ENCODE measurements around the gene CDC42BPA.

The CDC42BPA gene

DNA sequence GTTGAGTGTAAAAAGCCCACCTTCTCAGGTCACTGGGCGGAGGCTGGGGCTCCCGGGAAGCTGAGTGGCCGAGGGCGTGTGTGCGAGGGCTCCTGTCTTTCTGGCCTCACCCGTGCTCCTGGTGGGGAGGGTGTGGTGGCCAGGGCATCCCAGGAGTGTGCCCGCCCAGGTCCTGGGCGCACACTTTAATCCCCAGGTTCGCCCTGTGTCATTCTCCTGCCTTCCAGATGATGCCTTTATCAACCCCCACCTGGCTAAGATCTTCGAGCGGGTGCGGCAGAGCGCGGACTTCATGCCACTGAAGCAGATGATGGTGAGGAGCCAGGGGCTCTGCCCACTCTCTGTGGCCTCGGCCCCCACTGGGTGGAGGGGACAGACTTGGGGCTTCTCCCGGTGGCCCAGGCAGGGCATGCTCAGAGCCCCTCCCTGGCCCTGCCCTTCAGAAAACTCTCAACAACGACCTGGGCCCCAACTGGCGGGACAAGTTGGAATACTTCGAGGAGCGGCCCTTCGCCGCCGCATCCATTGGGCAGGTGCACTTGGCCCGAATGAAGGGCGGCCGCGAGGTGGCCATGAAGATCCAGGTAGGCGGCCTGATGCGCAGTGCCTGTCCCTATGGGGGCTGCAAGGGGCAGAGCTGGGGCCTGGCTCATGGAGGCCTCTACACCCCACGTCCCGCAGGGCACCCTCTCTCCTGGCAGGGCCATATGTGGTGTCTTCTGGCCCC, 335.7 kb downstream of the CDC42BPA start:
- TF ChIP-seq, protein P1, sequence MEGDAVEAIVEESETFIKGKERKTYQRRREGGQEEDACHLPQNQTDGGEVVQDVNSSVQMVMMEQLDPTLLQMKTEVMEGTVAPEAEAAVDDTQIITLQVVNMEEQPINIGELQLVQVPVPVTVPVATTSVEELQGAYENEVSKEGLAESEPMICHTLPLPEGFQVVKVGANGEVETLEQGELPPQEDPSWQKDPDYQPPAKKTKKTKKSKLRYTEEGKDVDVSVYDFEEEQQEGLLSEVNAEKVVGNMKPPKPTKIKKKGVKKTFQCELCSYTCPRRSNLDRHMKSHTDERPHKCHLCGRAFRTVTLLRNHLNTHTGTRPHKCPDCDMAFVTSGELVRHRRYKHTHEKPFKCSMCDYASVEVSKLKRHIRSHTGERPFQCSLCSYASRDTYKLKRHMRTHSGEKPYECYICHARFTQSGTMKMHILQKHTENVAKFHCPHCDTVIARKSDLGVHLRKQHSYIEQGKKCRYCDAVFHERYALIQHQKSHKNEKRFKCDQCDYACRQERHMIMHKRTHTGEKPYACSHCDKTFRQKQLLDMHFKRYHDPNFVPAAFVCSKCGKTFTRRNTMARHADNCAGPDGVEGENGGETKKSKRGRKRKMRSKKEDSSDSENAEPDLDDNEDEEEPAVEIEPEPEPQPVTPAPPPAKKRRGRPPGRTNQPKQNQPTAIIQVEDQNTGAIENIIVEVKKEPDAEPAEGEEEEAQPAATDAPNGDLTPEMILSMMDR (IDR thresholded peaks at IDR 0.05; ENCODE audit: insufficient read depth, missing control alignments), result no peak
- FAIRE-seq, result no peak
- no peak for DNase-seq (ENCODE audit: insufficient read length, low spot score)

DNA sequence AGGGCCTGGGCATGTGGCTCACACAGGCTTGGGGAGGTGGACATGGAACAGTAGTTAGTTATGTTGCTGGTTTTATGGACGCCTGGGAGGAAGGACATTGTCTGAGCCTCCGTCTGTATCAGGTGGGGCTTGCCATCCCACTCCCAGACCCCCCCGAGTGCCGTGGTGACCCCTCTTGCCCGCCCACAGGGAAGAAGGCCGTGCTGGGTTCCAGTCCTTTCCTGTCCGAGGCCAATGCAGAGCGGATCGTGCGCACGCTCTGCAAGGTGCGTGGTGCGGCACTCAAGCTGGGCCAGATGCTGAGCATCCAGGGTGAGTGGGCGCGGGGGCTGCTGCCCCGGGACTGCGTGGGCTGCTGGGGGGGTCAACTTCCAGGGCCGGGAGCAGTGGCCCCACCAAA, 336.5 kb downstream of the CDC42BPA start:
- FAIRE-seq (no peak), DNase-seq (ENCODE audit: insufficient read length, low spot score) (peak; percentile 12)
- TF ChIP-seq, protein P1 (IDR thresholded peaks at IDR 0.05; ENCODE audit: insufficient read depth, missing control alignments), result no peak

DNA sequence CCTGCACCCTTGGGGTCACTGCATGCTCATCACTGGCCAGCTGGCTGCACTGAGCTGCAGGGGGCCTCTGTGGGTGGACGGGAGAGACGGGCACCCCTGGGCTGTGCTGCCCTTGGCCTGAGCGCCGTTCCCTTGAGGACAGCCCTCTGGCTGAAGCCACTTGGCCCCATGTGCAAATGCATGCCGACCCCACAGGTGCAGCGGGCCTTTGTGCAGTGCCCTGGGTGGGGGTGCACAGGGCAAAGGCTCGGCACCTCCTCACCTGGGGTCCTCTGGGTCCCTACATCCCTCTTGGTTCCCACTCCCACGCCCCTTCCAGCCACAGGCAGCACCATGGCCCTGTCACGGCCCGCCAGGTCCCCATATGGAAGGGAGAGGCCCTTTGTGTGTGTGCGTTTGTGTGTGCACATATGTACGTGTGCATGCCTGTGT, 336.9 kb downstream of the CDC42BPA start:
- DNase-seq (ENCODE audit: insufficient read length, low spot score) (no peak), FAIRE-seq (no peak)
- TF ChIP-seq, protein P1 (IDR thresholded peaks at IDR 0.05; ENCODE audit: insufficient read depth, missing control alignments), result no peak

DNA sequence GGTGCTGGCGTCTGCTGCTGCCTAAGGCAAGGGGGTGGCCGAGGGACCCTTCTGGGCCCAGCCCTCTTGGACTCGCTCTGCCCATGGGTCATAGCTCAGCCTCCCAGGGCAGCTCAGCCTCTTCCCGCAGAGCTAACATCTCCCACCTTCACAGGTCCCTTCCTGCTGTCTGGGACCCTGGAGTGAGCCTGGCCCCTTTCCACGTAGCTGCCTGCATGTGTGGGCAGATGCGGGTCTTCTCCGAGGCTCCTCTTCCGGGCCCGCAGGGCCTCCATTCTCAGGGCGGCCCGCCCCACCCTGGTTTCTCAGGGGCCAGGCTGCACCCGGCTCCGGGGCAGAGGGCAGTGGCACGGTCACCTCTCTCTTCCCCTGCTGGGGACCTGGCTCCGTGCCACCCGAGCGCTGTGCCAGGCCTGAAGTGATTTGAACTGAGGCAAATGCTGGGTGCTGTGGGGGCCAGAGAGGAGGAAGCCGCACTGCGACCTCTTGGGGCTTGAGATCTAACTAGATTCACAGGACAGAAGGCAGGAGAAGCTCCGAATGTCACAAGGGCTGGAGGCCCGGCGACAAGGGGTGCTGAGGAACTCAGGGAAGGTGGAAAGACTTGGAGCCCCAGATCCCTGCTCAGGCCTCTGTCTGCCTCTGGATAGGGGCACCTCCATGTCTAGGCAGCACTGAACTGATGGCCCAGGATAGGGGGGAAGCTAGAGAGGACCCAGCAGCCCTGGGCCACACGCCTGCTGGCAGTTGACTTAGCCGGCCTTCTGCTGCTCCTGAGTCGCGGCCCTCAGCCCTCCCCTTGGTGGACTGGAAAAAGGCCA, 337.5 kb downstream of the CDC42BPA start:
- DNase-seq (ENCODE audit: insufficient read length, low spot score), result no peak
- TF ChIP-seq, protein P1 (IDR thresholded peaks at IDR 0.05; ENCODE audit: insufficient read depth, missing control alignments), result no peak
- no peak for FAIRE-seq

DNA sequence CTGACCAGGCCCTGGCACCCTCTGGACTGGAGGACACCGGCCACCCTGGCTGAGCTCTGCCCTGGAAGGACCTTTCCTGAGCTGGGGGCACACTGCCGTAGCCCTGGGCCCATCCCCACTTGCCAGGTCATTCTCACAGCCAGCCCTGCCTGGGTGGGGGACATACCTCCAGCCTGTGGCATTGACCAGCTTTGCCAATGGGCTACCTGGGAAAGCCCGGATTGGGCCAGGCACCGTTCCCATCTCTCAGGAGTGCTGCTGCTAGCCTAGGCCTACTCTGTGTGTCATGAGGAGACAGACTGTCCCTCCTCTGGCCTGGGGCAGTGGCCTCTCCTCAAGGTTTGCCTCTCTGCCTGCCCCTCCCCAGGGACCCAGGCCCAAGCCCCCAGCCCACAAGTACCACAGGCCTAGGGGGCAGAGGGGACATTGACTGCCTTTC, 338.2 kb downstream of the CDC42BPA start:
- TF ChIP-seq, protein P1 (IDR thresholded peaks at IDR 0.05; ENCODE audit: insufficient read depth, missing control alignments), result no peak
- FAIRE-seq (no peak), DNase-seq (ENCODE audit: insufficient read length, low spot score) (no peak)

DNA sequence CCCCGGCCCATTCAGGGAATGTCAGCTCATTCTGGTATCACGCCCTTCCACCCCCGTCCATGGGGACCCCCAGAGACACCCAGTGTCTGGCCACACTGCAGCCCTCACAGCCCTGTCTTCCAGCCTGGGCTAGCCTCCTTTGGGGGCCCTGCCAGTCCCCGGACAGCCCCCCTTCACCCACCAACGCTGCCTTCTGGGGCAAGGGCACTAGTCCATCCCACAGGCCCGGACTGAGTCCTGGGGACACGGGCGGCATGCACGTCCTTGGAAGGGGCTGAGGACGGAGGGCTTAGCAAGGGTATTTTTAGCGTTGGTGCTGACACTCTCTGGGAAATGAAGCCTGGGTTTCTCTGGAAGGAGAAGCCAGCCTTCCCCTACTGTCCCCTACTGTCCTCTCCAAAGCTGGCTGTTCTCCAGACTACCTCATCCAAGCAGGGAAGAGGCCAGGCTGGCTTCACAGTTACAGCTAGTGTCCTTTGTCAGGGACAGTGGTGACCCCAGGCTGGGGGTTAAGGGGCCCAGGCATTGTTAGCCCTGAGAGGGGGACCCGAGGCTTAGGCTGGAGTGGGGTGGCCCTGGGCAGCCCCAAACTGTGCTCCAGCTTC, 338.7 kb downstream of the CDC42BPA start:
- TF ChIP-seq, protein P1 (IDR thresholded peaks at IDR 0.05; ENCODE audit: insufficient read depth, missing control alignments), result no peak
- DNase-seq (ENCODE audit: insufficient read length, low spot score) (no peak), FAIRE-seq (no peak)
